Effector CD8-positive, alpha-beta T cell (primary cell): ENCODE data around the gene TCF7.
"Not testable (repeated sequence)": the region's sequence is repeated elsewhere in the genome, so short reads cannot be mapped to it uniquely, and the experiment has no call there.

Experiments
- DNase-seq: peaks from one replicate; lab custom pipeline; 2025; lab: John Stamatoyannopoulos, UW

Gene TCF7

DNA sequence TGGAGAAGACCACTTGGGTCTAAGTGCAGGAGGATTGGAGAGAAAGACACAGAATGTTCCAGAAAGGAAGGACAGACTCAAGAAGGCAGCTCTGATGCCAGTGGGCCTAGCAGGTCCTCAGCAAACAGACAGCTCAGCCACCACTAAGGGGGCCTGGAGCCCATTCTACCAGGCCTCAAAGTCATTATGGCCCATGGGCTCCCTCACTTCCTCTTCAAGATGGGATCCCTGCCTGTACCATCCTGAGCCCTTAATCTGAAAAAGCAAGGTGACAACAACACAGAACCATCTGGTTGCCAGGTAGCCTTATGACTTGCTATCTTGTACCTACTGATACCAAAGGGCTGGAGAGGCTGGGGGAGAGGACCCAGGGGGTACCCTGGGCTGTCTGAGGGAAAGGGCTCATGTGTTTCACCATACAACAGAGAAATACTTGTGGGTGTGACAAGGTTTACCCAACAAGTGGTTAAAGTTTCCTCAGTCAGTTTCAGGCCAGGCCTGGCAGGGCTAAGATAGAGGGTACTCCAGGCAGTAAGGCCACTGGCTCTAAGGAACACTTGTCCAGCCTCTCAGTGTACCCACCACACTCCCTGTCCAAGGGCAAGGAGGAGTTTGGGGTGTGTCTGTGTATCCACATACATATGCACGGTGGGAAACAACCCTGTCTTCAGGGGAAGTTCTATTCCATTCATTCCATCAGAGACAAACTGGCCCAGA lies 30.7 kb downstream of the TCF7 start:
- no peak for DNase-seq

DNA sequence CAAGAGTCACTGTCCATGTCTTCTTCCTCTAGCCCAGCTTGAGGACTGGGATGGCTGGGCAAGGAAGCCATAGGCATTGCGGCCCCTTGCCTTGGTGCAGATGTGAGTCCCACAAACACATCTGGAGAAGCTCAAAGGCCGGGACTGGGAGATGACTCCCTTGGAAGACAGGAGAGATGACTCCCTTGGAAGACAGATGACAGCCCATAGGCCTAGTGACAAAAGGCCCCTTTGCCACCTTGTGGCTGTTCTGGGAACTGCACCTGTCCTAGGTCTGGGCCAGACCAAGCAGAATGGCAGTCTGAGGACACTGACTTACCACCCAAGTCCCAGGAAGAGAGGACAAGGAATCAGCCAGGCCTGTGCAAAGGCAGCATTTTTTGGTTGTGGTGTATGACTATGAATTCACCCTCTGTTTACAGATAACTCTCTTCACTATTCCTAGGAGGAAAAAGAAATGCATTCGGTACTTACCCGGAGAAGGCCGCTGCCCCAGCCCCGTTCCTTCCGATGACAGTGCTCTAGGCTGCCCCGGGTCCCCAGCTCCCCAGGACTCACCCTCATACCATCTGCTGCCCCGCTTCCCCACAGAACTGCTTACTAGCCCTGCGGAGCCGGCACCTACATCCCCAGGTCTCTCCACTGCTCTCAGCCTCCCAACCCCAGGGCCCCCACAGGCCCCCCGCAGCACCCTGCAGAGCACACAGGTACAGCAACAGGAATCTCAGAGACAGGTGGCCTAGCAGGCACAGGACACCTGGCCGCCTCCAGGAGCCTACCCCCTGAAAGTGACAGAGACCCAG lies 31.5 kb downstream of the TCF7 start:
- peak; percentile 74 for DNase-seq

DNA sequence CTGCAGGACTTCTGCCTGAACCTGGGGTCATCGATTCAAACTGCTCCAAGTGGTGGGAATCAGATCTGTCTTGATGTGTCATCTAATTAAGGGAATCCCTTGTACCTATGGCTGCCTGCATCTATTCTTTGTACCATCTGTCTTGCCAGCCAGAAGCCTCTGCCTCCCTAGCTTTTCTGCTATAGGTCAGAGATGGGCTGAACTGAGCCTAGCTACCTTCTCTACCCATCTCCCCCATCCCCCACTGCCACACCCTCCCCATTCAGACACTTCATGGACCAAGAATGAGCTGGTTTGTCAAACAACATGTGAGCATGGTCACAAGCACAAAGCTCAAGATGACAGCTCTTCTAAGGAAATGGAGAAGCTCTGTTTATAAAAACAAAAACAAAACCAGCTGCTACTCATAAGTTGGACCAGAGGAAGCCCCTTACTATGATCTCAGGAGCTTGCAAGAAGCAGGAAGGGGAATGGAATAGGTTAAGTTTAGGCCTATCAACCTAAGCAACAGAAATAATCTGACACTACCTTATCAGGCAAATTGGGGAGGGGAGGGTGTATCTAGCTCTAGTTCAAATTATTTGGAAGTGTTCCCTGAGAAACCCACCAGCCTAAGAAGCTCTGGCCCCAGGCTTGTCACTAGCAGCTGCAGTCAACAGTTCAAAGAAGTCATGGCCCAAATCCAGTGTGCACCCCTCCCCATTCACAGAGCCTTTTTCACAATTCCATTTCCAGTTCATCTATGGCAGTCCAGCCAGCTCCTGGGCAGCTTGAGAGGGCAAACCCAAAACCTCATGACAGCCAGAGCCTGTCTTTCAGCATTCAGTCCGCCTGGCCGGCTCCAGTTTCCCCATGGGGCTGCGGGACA lies 32.4 kb downstream of the TCF7 start:
- no peak for DNase-seq

DNA sequence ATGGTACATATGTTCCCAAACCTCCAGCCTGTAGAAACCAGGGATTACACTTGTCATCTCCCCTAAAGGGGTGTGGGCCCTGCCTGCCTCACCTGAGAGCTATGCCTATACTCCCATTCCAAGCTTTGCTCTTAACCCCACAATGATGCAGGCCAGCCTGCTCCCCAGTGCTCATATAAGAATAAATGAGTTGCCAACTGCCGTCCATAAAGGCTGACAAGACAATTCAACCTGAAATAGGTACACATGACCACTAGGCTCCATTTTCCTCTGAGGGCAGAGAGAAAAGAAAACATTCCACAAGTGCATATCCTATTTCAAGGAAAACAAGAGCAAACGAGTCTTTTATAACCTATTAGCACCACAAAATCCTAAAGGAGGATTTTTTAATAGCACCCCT lies 33.8 kb downstream of the TCF7 start:
- DNase-seq: no peak

DNA sequence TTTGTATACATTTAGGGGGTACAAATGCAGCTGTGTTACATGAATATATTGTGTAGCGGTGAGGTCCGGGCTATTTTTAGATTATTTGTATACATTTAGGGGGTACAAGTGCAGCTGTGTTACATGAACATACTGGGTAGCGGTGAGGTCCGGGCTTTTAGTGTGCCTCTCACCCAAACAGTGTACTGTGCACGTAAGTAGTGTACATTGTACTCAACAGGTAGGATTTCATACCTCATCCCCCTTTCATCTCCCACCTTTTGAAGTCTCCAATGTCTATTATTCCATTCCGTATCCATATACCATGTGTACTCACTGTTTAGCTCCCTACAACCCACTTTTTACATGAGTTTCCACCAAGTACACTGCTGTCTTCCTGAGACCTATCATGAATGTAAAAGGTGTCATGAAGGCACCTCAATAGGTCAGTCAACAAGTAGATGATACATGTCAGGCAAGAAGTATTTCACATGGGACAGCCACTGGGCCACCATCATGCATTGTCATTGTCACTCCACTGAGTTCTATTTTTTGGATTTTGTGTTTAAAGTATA lies 34.6 kb downstream of the TCF7 start:
- DNase-seq: no peak

DNA sequence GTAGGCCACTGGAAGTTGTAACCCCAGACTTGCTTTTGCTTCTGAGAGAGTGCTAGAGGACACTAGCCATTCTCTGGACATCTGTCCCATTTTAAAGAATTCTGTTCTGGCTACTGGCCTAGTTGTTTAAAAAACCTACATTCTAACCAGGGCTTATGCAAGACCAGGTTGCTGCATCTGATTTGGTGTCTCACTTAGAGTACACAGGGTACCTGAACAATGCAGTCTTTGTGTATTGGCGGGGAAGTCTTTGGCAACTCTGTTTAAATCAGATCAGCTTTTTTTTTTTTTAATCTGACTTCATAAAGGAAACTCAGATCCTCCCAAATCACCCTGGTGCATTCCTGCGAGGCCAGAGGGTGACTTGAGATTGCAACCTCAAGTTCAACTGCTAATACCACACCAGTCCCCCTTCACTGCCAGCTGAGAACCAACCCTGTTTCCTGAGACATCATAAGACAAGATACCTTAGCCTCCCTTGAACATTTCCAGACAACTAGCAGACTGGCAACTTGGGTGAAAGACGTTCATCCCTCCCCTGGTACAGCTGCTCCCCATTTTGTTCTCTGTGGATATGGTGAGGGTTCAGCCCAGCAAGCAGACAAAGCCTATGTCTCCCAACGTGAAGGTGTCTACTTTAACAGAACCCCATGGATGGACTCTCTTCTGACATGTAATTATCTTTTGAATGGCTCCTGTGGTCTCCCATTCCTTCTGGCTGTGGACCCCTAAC lies 35.3 kb downstream of the TCF7 start:
- DNase-seq: no peak

DNA sequence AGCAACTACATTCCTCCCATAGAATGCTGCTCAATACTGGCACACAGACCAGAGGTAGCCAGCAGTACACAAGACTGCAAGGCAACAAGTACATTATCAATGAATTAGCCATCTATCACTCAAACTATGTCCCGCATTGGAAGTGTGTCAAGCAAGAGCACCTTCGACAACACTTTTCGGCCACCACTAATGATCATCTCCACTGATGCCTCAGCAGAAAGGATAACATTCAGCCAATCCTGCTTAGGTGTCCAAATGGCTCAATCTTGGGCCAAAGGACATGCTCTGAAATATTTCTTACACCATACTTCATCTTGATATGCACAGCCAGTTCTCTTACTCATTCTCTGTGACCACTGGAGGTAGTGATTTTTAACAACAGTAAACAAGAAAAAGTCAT lies 37.2 kb downstream of the TCF7 start:
- no peak for DNase-seq

DNA sequence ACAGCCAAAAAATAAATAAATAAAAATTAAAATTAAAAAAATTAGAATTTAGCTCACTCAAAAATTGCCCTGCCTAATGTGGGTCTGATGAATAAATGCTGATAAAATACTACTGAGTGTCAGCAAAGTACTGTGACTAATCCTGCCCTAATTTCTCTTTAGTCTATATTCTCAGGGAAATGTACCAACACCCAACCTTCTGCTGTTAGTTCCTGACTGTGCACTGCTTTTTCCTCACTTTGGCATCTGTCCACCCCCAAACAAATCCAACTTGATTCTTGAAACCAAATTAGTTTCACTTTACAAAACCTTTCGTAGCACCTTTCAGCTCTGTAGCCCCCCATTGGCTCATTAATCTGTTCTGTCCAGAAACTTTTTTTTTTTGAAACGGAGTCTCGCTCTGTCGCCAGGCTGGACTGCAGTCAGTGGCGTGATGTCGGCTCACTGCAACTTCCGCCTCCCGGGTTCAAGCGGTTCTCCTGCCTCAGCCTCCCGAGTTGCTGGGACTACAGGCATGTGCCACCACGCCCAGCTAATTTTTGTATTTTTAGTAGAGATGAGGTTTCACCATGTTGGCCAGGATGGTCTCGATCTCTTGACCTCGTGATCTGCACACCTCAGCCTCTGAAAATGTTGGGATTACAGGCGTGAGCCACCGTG lies 37.8 kb downstream of the TCF7 start:
- not testable (repeated sequence) for DNase-seq

DNA sequence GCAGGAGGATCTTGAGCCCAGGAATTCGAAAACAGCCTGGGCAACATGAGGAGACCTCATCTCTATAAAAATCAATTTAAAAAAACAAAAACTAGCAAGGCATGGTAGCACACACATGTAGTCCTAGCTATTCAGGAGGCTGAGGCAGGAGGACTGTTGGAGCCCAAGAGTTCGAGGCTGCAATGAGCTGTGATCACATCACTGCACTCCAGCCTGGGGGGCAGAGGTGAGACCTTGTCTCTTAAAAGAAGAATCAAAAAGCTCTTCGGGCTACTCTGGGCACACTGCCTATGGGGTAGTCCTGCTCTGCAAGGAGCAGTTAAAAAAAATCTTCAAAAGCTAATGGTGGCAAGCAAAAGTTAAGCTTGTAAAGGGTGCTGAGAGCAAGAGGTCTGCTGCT lies 38.8 kb downstream of the TCF7 start:
- DNase-seq: no peak

DNA sequence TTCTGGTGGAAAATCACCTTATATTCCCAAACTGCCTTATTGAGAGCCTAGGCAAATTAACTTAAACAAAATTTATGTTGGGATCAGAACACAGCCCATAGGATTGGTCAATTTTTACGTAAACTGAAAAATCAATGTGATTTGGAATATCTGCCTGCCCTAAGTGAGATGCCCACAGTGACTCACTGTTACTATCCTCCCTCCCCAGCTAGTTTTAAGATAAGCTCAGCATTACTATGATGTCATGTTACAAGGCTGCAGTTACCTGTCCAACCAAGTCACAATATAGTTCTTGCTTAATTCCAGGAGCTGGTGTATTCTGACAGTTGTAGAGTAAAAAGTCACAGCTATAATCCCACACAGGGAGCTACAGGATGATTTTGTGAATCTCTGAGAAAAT lies 39.2 kb downstream of the TCF7 start:
- DNase-seq: no peak

DNA sequence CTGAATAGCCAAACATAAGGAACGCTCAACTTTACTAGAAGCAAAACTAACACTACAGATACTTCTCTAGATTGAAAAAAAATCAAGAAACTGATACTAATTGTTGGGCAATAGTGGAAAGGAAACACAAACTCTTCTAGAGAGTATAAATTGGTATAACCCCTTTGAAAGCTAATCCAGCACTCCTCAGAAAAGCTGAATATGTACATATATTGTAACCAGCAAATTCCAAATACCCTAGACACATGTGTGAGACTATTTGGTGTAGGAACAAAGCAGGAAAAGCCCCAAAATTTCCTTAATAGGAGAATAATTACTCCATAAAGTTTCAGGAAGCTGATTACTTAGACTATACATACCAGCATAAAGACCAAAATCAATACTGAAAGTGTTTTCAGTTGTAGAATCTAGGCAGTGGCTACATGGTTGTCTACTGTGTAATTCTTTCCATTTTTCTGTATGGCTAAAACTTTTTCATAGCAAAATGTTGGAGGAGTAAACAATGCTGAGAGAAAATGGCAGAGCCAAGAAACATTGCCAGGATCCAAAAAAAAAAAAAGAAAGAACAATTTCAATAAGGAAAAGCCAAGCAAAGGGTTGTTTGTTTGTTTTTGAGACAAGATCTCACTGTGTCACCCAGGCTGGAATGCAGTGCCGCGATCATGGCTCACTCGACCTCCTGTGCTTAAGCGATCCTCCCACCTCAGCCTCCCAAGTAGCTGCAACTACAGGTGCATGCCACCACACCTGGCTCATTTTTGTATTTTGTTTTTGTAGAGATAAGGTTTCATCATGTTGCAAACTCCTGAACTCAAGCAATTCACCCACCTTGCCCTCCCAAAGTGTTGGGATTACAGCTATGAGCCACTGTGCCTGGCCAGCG lies 47.3 kb downstream of the TCF7 start:
- DNase-seq: no peak

DNA sequence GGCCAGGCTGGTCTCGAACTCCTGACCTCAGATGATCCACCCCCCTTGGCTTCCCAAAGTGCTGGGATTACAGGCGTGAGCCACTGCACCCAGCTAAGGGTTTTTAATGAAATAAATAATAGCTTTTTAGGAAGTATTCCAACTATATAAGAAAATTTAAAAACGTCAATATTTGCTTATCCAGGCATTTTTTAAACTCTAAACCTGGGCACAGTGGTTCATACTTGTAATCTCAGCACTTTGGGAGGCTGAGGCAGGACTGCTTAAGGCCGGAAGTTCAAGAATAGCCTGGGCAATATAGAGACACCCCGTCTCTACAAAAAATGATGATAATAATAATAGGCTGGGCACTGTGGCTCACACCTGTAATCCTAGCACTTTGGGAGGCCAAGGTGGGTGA lies 48.1 kb downstream of the TCF7 start:
- no peak for DNase-seq

DNA sequence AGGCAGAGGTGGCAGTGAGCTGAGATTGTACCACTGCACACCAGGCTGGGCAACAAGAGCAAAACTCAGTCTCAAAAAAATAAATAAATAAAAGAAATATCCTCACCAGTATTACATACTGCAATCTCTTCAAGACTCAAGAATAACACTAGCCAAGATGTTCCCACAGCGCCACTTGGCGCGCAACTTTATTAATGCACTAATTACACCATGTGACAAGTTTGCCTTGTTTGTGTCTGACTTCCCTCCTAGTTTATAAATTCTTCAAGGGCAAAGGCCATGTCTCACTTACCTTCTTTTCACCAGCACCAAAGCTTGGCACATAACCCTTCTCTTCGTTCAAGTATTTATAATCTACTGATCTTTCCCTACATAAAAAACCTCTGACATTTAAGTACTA lies 57.5 kb downstream of the TCF7 start:
- no peak for DNase-seq

DNA sequence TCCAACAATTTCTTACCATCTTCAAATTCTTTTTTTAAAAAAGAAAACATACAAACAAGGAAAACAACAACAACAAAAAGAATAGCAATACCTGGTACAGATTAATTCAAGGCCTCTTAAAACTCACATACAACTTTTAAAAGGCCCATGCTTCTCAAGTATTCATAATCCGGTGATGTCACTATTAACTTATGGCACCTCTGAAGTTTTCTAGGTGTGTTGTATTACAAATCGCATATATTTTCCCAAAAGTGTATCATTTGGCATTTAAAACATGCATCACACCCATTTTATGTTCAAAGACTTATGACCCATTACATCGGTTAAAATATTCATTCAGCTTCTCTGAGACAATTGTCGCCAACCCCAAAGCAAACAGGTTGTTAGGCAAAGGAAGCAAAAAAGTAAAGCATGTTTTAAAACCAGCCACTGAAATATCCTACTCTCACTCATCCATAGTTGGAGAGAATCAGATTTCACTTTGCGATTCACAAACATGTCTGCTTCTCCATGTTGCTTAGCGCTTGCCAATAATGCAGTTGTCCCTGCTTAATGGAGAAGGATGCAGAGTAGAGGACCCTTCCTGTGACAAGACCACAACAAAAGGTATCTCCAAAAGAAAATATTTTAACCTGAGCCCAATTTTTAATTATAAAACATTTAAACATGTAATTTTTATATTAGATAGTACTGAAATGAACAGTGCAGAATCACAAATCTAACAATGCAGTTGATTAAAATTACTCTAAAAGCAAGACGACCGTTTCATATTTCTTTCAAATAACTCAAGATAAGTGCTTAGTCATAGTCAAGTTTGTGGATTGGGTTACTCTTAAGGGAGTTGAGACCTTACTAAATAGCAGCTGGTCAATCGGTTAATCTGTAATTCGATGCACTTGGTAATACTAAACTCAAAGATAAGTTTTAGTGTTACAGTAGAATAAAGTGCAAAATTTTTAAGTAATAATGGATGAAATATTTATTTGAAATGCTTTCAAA lies 60.7 kb downstream of the TCF7 start:
- no peak for DNase-seq

DNA sequence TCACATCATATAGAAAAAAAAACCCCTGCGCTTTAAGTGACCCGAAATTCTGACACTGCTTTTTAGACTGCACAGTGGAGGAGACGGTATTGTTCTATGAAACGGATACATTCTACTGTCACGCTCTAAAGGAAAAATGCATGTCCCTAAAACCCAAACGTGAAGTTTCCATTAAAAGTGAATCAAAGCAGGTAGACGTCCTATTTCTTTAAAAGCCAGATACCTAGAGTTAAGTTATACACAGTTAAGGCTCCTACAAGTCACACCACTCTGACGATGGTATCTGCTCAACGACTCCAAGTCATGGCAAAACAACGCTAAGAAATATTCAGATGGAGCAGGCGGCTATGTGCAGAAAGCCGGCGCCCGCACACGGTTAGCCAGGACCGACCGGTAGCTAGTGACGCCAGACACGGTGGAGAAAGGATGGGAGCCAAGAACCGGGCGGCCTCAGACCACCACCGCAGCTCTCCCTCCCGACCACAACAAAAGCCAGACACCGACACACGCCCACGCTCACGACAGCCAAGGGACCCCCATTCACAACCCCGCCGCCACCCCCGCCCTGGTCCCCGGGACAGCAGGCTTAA lies 61.5 kb downstream of the TCF7 start:
- DNase-seq: peak; percentile 57

DNA sequence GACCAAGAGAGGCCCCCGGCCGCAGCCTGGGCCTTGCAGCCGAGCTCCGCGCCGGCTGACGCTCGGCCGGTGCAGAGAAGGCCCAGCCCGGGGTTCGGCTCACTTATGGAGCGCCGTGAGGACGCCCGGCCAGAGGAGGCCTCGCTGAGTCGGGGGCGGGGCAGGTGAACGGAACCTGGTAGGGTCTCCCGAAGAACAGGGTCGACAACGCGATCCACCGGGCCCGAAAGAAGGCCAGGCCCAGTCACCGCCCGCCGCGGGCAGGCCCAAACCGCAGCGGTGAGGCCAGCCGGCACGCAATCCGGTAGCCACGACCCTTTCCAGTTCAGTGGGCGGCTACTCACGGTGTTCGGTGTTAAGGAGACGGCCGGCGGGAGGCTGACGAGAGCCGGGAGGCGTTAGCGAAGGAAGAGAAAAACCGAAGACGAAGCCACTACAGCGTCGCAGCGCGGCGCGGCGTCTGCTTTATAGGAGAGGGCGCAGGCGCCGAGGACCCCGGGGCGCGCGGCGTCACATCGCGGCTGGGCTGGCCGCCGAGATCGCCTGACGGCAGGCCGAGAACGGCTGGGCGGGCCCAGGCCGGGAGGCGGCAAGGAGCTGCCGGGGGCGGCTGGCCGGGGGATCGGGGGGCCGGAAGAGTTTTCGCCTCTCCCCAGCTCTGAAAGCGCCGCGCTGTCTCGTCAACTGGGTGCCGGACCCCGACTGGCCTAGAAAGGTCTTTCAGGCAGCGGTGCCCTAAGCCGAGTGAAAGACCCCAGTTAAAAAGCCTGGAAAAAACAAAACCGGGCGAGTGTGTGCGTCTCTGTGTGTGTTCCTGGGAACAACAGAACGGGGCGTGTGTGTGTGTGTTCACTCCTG lies 62.3 kb downstream of the TCF7 start, which contains the start of gene SKP1:
Gene SKP1, minus strand, starts transcription at position 440 of the 858 bp plus-strand sequence. CDS start 2,928 bp downstream, outside the sequence.
- peak; percentile 73 for DNase-seq
